Dedifferentiated amniotic fluid mesenchymal stem cell (primary cell): Measurements from ENCODE around the gene ASPHD2.

Experiments
- DNase-seq: peaks from one replicate; pipeline ENCODE4 v3.0.0-alpha.2; 2016; ENCODE audit errors: extremely low spot score

ASPHD2 gene

DNA sequence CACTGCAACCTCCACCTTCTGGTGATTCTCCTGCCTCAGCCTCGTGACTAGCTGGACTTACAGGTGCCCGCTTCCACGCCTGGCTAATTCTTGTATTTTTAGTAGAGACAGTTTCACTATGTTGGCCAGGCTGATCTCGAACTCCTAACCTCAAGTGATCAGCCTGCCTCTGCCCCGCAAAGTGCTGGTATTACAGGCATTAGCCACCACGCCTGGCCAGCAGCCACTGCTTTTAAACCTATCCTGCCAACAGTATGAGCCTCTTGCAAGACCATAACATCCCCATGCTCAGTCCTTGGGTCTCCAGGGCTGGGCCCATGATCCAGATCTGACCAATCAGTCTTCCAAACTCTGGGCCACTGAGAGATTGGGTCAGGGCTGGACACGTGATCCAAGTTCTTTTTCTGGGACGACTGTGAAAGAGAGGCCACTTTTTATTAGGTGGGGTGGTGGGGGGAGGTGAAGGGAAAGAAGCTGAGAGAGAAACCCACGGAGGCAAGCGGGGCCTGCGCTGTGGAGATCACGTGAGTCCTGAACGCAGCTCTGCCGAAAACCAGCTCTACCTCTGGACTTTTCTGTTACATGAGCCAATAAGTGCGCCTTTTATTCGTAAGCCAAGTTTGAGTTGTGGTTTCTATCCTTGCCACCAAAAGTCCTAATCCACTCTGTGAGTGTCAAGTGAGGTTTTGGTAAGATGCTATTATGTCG is 17.9 kb downstream of the ASPHD2 start:
- DNase-seq: no peak

- DNase-seq: no peak
Observed at GRCh38 chr22:26447584-26448329, 18.7 kb downstream of the ASPHD2 start.

DNA sequence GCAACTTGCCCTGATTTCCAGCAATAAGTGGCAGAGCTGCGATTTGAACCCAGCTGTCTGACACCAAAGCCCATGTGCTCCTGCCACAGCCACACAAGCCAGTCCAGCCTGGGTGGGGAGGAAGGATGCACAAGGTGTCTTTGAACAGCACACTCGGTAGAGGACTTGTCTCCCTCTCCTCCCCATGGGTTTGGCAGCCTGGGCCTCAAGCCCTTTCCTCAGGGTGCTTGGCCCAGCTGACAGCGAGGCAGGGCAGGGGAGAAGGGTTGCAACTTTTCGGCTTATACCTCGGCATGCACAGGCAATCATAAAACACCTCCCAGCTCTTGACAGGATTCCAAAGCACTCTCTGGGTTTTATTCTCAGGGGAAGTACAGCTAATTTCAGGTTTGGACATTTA is 19.3 kb downstream of the ASPHD2 start:
- DNase-seq: no peak

GRCh38 chr22:26448941-26449340 is 19.9 kb downstream of the ASPHD2 start:
- no peak for DNase-seq

DNA sequence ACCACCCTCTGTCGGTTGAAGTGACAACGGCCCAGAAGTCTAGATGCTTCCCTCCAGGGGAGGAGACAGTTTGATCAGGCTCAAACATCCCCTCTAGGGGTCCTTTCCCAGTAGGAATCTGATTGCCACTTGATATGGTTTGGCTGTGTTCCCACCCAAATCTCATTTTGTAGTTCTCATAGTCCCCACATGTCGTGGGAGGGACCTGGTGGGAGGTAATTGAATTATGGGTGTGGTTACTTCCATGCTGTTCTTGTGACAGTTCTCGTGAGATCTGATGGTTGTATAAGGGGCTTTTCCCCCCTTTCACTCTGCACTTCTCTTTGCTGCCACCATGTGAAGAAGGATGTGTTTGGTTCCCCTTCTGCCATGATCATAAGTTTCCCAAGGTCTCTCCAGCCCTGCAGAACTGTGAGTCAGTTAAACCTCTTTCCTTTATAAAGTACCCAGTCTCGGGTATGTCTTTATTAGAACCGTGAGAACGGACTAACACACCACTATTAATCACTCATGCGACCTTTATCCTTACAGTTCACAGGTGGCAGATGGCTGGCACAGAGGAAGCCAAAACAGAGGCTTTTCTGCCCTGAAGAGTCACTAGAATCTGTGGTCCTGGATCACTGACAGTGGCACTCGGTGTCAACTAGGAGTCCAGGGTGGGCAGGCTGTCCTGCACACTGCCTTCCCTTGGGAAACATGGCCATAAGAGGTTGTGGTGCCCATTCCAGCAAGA is 21.6 kb downstream of the ASPHD2 start:
- DNase-seq: no peak

DNA sequence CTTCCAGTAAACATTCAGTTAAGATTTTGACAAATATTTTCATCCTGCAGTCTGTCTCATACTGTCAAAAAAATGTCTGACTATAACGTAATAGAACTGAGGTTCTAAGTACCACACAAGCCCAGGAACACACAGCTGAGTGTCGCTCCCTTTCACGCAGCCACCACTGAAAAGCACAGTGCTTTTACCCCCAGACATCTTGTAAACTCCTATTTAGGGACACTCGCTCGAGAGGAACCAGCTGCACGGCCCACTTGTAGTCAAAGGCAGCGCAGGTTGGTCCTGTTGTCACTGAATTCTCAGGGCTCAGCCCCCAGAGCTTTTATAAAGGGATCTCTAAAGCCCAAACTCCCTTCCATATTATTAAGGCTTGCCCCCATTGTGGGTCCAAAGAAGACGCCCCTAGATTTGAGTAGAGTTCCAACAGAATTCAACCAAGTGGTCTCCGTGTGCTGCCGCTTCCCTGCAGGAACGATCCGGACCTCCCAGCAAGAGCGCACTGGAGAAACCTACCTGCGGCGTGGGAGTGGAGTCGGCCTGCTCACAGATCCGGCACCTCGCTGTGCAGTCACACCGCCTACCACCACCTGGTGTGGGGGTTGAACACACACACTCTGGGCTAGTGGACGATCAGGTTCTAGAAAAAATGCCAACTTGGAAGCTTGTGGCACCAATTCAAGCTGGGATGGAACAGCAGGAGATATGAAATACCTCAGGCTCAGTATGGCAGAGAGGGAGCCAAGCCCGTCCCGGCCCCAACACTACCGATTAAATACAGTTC is 23.4 kb downstream of the ASPHD2 start:
- no peak for DNase-seq

DNA sequence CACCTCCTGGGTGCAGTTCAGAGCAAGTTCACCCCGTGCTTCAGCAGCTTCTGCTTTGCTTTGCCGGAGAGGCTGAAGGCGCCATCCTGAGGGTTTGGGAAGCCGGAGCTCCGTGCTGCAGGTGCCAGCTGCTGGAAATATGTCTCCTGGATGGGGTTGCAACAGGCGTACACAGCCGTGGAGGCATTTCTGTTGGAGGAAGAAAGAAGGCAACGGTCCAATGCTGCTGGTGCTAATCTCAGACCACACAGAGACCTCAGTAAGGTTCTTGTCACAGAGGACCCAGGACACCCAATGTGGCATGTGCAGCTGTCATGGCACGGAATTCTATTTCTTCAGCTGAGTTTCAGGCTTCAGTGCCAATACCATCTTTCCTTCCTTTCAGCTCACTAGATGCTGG is 24.2 kb downstream of the ASPHD2 start:
- no peak for DNase-seq

DNA sequence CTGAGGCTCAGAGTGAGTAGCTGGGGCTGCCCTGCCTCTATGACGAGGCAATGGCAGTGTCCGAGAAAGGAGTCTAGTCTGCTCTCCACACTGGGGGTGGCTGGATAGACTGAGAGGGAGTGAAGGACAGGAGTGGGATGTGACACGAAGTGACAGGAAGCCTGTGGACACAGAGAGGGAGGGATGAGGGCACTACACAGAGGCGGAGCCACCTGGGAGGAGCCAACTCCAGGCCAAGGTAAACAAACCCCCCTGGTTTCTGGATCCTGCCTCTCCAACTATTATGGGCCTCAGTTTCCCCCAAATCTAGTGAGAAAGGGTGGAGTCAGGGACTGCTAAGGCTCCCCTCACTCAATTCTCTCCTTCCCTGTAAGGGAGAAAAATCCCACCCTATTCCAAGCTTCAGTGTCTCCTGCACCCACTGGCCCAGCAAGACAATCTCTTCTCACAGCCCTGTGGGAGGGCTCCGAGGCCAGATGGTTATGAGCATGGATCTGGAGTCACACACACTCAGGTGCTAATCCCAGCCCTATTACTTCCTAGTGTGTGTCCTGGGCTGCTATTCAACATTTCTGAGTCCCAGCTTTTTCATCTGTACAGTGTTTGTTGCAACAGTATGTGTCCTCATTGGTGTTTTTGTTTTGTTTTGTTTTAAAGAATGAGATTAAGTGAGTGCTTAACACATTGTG is 24.9 kb downstream of the ASPHD2 start:
- DNase-seq: no peak

DNA sequence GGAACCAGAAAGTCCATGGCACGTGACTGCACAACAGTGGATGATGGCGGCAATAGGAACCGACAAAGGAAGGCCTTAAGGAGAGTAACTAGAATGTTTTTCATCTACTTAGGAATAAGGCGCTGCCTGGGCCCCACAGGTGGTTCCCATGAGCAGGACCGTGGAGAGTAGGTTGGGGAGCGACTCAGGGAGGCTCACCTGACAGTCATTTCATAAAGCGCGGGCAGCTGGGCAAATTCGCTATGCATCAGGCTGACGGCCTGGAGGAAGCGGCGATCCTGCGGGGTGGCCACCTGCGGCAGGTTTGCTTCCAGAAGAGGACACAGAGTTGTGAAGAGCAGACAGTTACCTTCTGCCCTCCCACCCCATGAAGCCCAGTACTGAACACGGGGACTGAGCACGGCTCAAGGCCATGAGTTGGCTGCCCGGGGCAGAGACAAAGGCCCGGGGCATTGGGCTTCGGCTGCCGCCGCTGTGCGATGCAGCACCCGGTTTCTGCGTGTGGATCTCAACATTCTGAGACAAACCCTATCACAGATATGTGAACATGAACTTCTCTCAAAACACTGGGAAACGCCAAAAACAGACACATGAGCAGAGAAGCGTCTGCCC is 28.7 kb downstream of the ASPHD2 start:
- DNase-seq: no peak

DNA sequence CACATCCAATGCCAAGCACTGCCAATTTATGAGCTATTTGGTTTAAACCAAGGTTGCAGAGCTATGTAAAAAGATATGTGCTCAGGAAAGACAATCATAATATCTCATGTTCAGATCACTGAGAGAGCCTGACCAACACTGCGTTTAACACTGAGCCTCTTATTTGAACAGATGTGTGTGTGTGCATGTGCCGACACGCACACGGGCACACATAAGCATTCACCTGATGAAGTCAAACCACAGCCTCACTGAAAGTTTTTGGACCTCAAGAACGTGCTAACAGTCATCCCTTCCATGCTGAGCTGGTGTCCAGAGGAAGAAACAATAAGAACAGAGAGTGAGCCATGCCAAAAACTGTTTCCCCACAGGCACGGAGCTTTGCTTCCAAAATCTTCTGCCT is 31.1 kb downstream of the ASPHD2 start:
- DNase-seq: no peak

GRCh38 chr22:26461188-26461810 is 32.2 kb downstream of the ASPHD2 start:
- DNase-seq: no peak

GRCh38 chr22:26462051-26462450 is 33.0 kb downstream of the ASPHD2 start:
- DNase-seq: no peak

DNA sequence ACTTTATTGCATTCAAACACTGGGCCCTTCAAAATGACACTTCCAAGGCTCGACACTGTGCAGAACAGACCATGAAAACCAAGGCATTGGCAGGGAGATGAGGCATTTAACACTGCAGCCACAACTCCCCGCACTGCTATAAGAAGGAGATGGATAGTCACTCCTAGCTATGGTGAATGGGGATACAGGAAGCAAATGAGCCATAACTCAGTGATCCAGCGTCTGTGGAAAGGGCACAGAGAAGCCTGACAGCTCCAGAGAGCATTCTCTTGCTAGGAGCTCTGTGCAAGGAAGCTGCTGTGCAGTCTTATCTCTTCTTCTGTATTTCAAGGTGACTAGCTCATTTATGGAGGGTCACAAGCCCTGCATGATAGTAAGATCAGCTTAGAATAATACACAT is 33.6 kb downstream of the ASPHD2 start:
- no peak for DNase-seq

DNA sequence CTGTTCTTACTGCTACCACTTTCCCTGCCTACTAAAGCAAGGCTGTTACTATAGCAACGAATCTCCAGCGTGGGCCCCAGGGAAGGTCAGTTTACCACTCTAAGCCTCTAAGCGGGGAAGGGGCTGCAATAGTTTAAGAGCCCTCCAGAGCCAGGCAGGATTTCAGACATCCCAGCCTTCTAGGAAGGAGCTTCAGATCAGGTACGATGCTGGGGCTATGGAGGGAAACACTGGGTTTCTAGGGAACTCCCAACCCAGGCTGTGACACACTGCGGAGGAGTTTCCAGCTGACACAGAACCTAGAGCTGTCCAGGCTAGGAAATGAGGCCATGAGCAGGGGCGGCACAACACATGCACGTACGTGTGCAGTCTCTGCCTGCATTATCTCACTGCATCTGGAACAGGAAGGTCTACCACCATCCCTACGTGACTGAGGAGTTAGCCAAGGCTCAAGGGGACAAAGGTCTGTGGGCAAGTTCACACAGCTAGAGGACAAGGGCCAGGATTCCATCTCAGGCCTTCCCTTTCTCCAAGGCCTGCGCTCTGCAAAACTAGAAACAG is 34.1 kb downstream of the ASPHD2 start:
- no peak for DNase-seq

- no peak for DNase-seq
Observed at GRCh38 chr22:26463688-26464087, 34.6 kb downstream of the ASPHD2 start.

GRCh38 chr22:26464312-26464711 is 35.3 kb downstream of the ASPHD2 start:
- no peak for DNase-seq

DNA sequence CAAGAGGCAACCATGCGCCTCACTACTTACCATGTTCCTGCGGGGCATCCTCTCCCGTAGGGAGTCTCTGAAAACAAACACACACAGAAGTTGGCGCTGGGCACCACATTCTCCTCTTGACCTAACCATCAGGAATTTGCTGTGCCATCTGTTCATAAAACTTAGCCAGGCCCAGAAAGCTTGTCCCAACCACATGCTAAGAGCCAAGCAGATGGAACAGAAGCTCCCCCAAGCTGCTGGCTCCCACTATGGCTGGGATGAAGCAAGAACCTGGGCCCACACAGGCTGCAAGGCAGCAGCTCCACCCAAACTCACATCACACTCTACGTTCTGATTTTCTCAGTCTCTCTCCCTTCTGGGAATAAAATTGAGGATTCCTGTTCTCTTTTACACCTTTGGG is 37.1 kb downstream of the ASPHD2 start:
- no peak for DNase-seq

- DNase-seq: no peak
Observed at GRCh38 chr22:26470807-26471206, 41.7 kb downstream of the ASPHD2 start.

GRCh38 chr22:26471522-26471921 is 42.5 kb downstream of the ASPHD2 start:
- DNase-seq: no peak

DNA sequence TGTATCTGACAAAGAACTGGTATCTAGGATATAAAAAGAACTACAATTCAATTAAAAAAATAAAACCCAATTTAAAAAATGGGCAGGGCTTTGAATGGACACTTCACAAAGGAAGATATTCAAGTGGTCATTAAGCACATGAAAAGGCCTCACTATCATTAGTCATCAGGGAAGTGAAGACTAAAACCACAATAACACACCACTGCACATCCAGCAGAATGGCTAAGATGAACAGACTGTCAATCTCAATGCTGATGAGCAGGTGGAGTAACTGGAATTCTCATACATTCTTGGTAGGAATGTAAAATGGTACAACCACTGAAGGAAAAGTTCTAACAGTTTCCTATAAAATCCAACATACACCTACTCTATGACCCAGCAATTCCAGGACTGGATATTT is 45.6 kb downstream of the ASPHD2 start:
- no peak for DNase-seq
